Liver (tissue), 9 donors: Measurements from ENCODE around the gene TP63. TPM values are rescaled to one million over a fixed set of nuclear protein-coding genes. Genes with fewer than 3 reads are reported as not detected.

Experiments used
- DNase-seq: peaks from one replicate; pipeline ENCODE4 v3.0.0-alpha.2; 2017; ENCODE audit warnings: low spot score
- H3K27ac ChIP-seq, 2 donors: one replicate each; pipeline ENCODE4 v1.7.0; 2013; ENCODE audit warnings: inconsistent platforms in 2 of 2, low read length in 2 of 2, control low read depth in 1 of 2, low read depth in 1 of 2, mild to moderate bottlenecking in 1 of 2
- H3K27me3 ChIP-seq, 4 donors: one replicate each; pipeline versions ENCODE4 v1.6.1 to v1.7.0; 2013; ENCODE audit warnings: low read length in 3 of 4, inconsistent platforms in 1 of 4, mild to moderate bottlenecking in 1 of 4, moderate library complexity in 1 of 4; ENCODE audit not compliant: control insufficient read depth in 4 of 4, insufficient read depth in 4 of 4
- H3K36me3 ChIP-seq, 4 donors: one replicate each; pipeline versions ENCODE4 v1.6.1 to v1.7.0; 2013; ENCODE audit warnings: low read length in 3 of 4, mild to moderate bottlenecking in 3 of 4, low read depth in 1 of 4, moderate library complexity in 1 of 4; ENCODE audit not compliant: control insufficient read depth in 4 of 4, insufficient read depth in 3 of 4
- H3K4me1 ChIP-seq, 4 donors: one replicate each; pipeline versions ENCODE4 v1.6.1 to v1.7.0; 2013; ENCODE audit warnings: low read length in 3 of 4, mild to moderate bottlenecking in 3 of 4, moderate library complexity in 1 of 4; ENCODE audit not compliant: control insufficient read depth in 4 of 4, insufficient read depth in 4 of 4
- H3K4me3 ChIP-seq, 3 donors: one replicate each; pipeline versions ENCODE4 v1.6.1 to v1.7.0; 2013; ENCODE audit warnings: low read length in 3 of 3, control low read depth in 1 of 3, low read depth in 1 of 3, mild to moderate bottlenecking in 1 of 3
- H3K9ac ChIP-seq, 2 donors: one replicate each; pipeline ENCODE4 v1.7.0; 2013; ENCODE audit warnings: low read length in 2 of 2, mild to moderate bottlenecking in 2 of 2, moderate library complexity in 2 of 2, control low read depth in 1 of 2, low read depth in 1 of 2
- H3K9me3 ChIP-seq, 4 donors: one replicate each; pipeline versions ENCODE4 v1.6.1 to v1.7.0; 2013; ENCODE audit warnings: low read length in 3 of 4; ENCODE audit not compliant: control insufficient read depth in 4 of 4
- FOXA2 ChIP-seq: IDR thresholded peaks from 2 replicates; pipeline ENCODE4 v1.6.1; 2016; ENCODE audit warnings: antibody characterized with exemption
- GABPA ChIP-seq, 2 donors: IDR thresholded peaks in 1 of 2; conservative IDR thresholded peaks in 1 of 2; 2 replicates each; pipeline ENCODE4 v1.6.1; 2016; ENCODE audit warnings: antibody characterized with exemption in 2 of 2, mild to moderate bottlenecking in 1 of 2, moderate library complexity in 1 of 2
- HNF4A ChIP-seq, 2 donors: conservative IDR thresholded peaks; 2 replicates each; pipeline ENCODE4 v1.6.1; 2016; ENCODE audit warnings: antibody characterized with exemption in 2 of 2, mild to moderate bottlenecking in 2 of 2
- HNF4G ChIP-seq: IDR thresholded peaks from 2 replicates; pipeline ENCODE4 v1.6.1; 2016; ENCODE audit warnings: antibody characterized with exemption
- JUND ChIP-seq, 2 donors: IDR thresholded peaks; 2 replicates each; pipeline ENCODE4 v1.6.1; 2016; ENCODE audit warnings: antibody characterized with exemption in 2 of 2
- NR2F2 ChIP-seq: IDR thresholded peaks from 2 replicates; pipeline ENCODE4 v1.6.1; 2016; ENCODE audit warnings: antibody characterized with exemption
- SP1 ChIP-seq: IDR thresholded peaks from 2 replicates; pipeline ENCODE4 v1.6.1; 2018; ENCODE audit warnings: antibody characterized with exemption, mild to moderate bottlenecking
- YY1 ChIP-seq: IDR thresholded peaks from 2 replicates; pipeline ENCODE4 v1.6.1; 2016; ENCODE audit warnings: antibody characterized with exemption, mild to moderate bottlenecking
- WGBS: extraction: QIAGEN DNeasy Blood & Tissue Kit; methylation state at CpG from one replicate; pipeline ENCODE4 v1.1.7; 2013; 5-methylcytosine and 5-hydroxymethylcytosine counted together
- polyA plus RNA-seq, 2 donors: library from polyadenylated mRNA; stranded (reverse) in 1 of 2; unstranded in 1 of 2; fragments of 200-250 nt in 1 of 2; fragments of >200 nt in 1 of 2; fragmentation: Nextera tagmentation in 1 of 2; extraction: Ambion mirVana in 1 of 2; gene quantifications; one replicate each; pipeline versions ENCODE4 v1.2.1 to v1.2.3, GENCODE V29; 2013 to 2015
- total RNA-seq, 2 donors: library from RNA; depleted of rRNA; stranded (reverse); fragments of >200 nt; gene quantifications; one replicate each; pipeline ENCODE4 v1.2.3, GENCODE V29; 2014
- TF ChIP-seq, protein P1 (sequence below): IDR thresholded peaks from 2 replicates; pipeline ENCODE4 v1.6.1; 2016; ENCODE audit warnings: antibody characterized with exemption
- TF ChIP-seq, protein P2 (sequence below): fragments of 150-350 bp; IDR thresholded peaks from 2 replicates; pipeline ENCODE4 v1.5.1; 2017; ENCODE audit warnings: improper control_type of control experiment, low read depth, low read length; ENCODE audit not compliant: missing input control
- TF ChIP-seq, protein P3 (sequence below): IDR thresholded peaks from 2 replicates; pipeline ENCODE4 v1.6.1; 2016; ENCODE audit warnings: antibody characterized with exemption, mild to moderate bottlenecking
- donor health status: healthy.
- donor health status: healthy.
- donor health status: healthy.
- donor health status: healthy.
- donor health status: healthy.

The TP63 gene
- total and polyA plus RNA-seq, 4 donors: under 0.01 to 0.08 (median 0.05) TPM; not detected in 1

DNA sequence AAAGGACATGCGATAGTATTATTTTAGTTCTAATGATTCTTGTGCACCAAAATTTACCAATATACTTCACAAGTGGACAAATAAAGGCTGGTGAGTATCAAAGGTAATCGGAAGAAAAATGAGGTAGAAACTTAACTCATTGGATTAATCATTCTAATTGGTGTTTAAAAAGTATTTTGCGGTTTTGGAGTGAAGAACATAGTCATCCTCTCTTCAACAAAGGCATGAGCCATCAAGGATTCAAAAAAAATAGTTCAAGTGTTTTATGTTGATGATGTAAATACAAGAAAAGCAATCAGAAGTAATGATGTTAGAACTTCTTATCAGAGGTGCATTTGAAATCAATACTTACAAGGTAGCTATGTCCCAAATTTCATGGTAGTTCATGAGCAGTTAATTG lies 268.0 kb downstream of the TP63 start:
- H3K4me3 ChIP-seq: no peak overlapping the region
- 97% methylated on average over 3 of the region's 3 CpGs for WGBS
- H3K36me3 ChIP-seq: no peaks in the 10 kb centered on the region
- H3K9me3 ChIP-seq: no peaks in the 10 kb centered on the region
- H3K27ac ChIP-seq: no peak overlapping the region
- H3K27me3 ChIP-seq: no peaks in the 10 kb centered on the region
- H3K4me1 ChIP-seq: no peaks in the 10 kb centered on the region
- H3K9ac ChIP-seq: no peak overlapping the region
- no peak for TF ChIP-seq NR2F2
- no peak for TF ChIP-seq HNF4A (conservative IDR thresholded peaks at IDR 0.05)
- no peak for TF ChIP-seq JUND (IDR thresholded peaks at IDR 0.05)
- DNase-seq: no peak

DNA sequence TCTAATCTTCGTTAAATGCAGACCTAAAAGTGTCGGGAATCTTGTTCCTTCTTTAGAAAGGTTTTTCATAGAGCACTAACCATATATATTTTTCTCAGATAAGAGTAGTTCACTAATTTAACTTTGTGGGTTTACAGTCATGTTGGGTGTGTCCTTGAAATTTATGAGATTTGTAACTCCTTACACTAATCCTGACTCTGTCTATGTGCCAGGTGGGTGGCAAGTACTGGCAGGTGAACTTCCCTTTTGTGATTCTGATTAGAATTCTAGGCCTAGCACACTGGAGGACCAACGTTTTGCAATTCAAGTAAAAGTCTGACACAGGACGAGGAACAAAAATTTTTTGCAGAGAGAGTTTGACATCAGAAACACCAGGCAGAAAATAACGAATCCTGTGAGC lies 269.4 kb downstream of the TP63 start:
- TF ChIP-seq, protein P1, sequence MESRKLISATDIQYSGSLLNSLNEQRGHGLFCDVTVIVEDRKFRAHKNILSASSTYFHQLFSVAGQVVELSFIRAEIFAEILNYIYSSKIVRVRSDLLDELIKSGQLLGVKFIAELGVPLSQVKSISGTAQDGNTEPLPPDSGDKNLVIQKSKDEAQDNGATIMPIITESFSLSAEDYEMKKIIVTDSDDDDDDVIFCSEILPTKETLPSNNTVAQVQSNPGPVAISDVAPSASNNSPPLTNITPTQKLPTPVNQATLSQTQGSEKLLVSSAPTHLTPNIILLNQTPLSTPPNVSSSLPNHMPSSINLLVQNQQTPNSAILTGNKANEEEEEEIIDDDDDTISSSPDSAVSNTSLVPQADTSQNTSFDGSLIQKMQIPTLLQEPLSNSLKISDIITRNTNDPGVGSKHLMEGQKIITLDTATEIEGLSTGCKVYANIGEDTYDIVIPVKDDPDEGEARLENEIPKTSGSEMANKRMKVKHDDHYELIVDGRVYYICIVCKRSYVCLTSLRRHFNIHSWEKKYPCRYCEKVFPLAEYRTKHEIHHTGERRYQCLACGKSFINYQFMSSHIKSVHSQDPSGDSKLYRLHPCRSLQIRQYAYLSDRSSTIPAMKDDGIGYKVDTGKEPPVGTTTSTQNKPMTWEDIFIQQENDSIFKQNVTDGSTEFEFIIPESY: no peak
- TF ChIP-seq NR2F2: no peak
- TF ChIP-seq, protein P2, sequence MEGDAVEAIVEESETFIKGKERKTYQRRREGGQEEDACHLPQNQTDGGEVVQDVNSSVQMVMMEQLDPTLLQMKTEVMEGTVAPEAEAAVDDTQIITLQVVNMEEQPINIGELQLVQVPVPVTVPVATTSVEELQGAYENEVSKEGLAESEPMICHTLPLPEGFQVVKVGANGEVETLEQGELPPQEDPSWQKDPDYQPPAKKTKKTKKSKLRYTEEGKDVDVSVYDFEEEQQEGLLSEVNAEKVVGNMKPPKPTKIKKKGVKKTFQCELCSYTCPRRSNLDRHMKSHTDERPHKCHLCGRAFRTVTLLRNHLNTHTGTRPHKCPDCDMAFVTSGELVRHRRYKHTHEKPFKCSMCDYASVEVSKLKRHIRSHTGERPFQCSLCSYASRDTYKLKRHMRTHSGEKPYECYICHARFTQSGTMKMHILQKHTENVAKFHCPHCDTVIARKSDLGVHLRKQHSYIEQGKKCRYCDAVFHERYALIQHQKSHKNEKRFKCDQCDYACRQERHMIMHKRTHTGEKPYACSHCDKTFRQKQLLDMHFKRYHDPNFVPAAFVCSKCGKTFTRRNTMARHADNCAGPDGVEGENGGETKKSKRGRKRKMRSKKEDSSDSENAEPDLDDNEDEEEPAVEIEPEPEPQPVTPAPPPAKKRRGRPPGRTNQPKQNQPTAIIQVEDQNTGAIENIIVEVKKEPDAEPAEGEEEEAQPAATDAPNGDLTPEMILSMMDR: no peak
- WGBS: 81% methylated on average over 5 of the region's 5 CpGs

DNA sequence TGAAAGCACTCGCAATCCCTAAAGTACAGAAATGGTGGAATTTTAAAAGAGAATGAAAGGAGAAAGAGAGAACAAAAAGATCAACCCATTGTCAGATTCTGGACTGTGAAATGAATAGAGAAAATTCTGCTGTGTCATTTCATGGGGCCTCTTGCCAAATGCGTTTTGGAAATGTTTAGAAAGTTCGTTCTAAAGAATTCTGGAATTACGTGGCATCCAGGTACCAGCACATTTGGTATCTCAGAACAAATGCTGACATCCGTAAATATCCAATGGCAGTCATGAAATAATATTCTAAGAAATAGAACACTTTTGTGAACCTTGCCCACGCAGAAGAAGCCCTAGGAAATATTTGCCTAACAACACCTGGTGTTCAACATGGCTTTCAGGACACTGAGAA lies 270.3 kb downstream of the TP63 start:
- Histone ChIP-seq H3K9ac (no peak overlapping the region), H3K9me3 (no peaks in the 10 kb centered on the region), H3K27ac (no peak overlapping the region), H3K36me3 (no peaks in the 10 kb centered on the region), H3K4me3 (no peak overlapping the region), H3K4me1 (no peaks in the 10 kb centered on the region), H3K27me3 (no peaks in the 10 kb centered on the region)
- WGBS: 91% methylated on average over 6 of the region's 6 CpGs
- no peak for DNase-seq
- TF ChIP-seq FOXA2: no peak

More for the DNA sequence above, 269.4 kb downstream of the TP63 start:
- Histone ChIP-seq H3K9ac (no peak overlapping the region), H3K4me1 (no peaks in the 10 kb centered on the region), H3K36me3 (no peaks in the 10 kb centered on the region), H3K27ac (no peak overlapping the region), H3K9me3 (no peaks in the 10 kb centered on the region), H3K4me3 (no peak overlapping the region), H3K27me3 (no peaks in the 10 kb centered on the region)
- no peak for DNase-seq

DNA sequence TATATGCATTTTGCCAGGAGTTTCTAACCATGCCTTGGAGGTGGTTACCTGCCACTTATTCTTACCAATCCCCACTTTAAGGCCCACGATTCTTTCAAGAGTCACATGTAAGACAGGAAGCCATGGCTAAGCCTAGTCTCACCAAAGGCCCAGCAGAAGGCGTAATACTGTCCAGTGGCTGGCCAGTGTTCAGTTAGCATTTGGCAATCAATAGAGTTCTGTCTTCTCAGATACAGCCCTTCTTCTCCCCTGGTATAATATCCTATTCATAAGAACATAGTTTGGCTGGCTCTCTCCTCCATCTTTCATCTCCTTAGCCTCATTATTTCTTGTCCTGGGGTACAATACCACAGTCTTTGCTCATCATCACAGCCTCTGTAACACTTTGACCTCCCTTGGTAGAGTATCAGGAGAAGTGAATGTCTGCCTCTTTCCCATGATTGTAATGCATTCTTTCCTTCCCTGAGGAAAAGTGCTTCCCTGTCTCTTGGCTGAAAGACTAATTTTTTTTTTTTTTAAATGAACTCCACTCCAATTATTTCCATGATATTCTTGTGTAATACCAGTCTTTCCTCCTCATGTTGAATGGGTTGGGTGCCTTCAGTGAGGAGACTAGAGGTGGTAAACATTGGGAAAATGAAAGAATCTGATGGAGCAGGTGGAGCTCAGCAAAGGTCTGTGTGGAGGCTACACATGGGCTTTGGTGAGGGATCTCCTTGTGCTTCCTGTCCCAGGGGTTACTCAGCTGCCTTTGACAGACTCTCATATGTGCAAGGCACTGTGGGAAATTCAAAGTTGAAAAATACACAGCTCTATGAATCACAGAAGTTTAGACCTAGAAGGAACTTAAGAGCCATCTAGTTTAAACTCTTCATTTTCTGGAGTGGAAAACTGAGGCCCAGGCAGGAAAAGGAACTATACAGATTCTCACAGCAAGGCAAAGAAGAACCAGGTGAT lies 271.3 kb downstream of the TP63 start:
- H3K4me1 ChIP-seq: no peaks in the 10 kb centered on the region
- 92% methylated on average over 2 of the region's 2 CpGs for WGBS
- H3K9ac ChIP-seq: no peak overlapping the region
- no peak overlapping the region for H3K4me3 ChIP-seq
- DNase-seq: no peak
- H3K36me3 ChIP-seq: no peaks in the 10 kb centered on the region
- no peaks in the 10 kb centered on the region for H3K9me3 ChIP-seq
- no peaks in the 10 kb centered on the region for H3K27me3 ChIP-seq
- H3K27ac ChIP-seq: no peak overlapping the region
- TF ChIP-seq SP1 (no peak), YY1 (no peak), GABPA (IDR thresholded peaks at IDR 0.05 in 1 of 2, conservative IDR thresholded peaks at IDR 0.05 in 1 of 2) (no peak), HNF4G (no peak), FOXA2 (no peak)
- TF ChIP-seq, protein P2: no peak
- TF ChIP-seq, protein P3, sequence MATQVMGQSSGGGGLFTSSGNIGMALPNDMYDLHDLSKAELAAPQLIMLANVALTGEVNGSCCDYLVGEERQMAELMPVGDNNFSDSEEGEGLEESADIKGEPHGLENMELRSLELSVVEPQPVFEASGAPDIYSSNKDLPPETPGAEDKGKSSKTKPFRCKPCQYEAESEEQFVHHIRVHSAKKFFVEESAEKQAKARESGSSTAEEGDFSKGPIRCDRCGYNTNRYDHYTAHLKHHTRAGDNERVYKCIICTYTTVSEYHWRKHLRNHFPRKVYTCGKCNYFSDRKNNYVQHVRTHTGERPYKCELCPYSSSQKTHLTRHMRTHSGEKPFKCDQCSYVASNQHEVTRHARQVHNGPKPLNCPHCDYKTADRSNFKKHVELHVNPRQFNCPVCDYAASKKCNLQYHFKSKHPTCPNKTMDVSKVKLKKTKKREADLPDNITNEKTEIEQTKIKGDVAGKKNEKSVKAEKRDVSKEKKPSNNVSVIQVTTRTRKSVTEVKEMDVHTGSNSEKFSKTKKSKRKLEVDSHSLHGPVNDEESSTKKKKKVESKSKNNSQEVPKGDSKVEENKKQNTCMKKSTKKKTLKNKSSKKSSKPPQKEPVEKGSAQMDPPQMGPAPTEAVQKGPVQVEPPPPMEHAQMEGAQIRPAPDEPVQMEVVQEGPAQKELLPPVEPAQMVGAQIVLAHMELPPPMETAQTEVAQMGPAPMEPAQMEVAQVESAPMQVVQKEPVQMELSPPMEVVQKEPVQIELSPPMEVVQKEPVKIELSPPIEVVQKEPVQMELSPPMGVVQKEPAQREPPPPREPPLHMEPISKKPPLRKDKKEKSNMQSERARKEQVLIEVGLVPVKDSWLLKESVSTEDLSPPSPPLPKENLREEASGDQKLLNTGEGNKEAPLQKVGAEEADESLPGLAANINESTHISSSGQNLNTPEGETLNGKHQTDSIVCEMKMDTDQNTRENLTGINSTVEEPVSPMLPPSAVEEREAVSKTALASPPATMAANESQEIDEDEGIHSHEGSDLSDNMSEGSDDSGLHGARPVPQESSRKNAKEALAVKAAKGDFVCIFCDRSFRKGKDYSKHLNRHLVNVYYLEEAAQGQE: no peak
